Liver (tissue), 3 donors: Measurements from ENCODE around the gene KDM7A.
A peak's percentile ranks its signal among the peaks of the same experiment; 100 is the strongest.

Experiments
- ATF3 ChIP-seq: IDR thresholded peaks from 2 replicates; pipeline ENCODE4 v1.6.1; 2016; ENCODE audit warnings: antibody characterized with exemption
- CTCF ChIP-seq: fragments of 150-350 bp; IDR thresholded peaks from 2 replicates; pipeline ENCODE4 v1.5.1; 2017; ENCODE audit warnings: improper control_type of control experiment, low read depth, low read length; ENCODE audit not compliant: missing input control
- FOXA1 ChIP-seq: IDR thresholded peaks from 2 replicates; pipeline ENCODE4 v1.6.1; 2016; ENCODE audit warnings: antibody characterized with exemption
- MAX ChIP-seq: IDR thresholded peaks from 2 replicates; pipeline ENCODE4 v1.6.1; 2016; ENCODE audit warnings: antibody characterized with exemption
- RAD21 ChIP-seq, 2 donors: IDR thresholded peaks; 2 replicates each; pipeline ENCODE4 v1.6.1; 2016; ENCODE audit warnings: antibody characterized with exemption in 2 of 2, mild to moderate bottlenecking in 2 of 2
- REST ChIP-seq: IDR thresholded peaks from 2 replicates; pipeline ENCODE4 v1.6.1; 2016; ENCODE audit warnings: antibody characterized with exemption, mild to moderate bottlenecking
- SP1 ChIP-seq: IDR thresholded peaks from 2 replicates; pipeline ENCODE4 v1.6.1; 2018; ENCODE audit warnings: antibody characterized with exemption, mild to moderate bottlenecking
- YY1 ChIP-seq: IDR thresholded peaks from 2 replicates; pipeline ENCODE4 v1.6.1; 2016; ENCODE audit warnings: antibody characterized with exemption, mild to moderate bottlenecking
- ZBTB33 ChIP-seq: IDR thresholded peaks from 2 replicates; pipeline ENCODE4 v1.6.1; 2016; ENCODE audit warnings: antibody characterized with exemption
- donor health status: healthy.
- donor health status: healthy.

- TF ChIP-seq FOXA1 (peak; percentile 99), RAD21 (IDR thresholded peaks at IDR 0.05) (peak; percentile 58 to 63), CTCF (no peak), MAX (peak; percentile 100), SP1 (peak; percentile 98), ATF3 (peak; percentile 59), REST (peak; percentile 87), YY1 (peak; percentile 86), ZBTB33 (peak; percentile 91)
Observed at GRCh38 chr7:140049339-140050024, 127.3 kb downstream of the KDM7A start.
